HUDEP-2 (cell line): ENCODE measurements around the gene PXMP2.

Experiments used
- DNase-seq, 76 experiments: peaks; one replicate each; lab custom pipeline; 2025; ENCODE audit not compliant: unreplicated experiment in 76 of 76; lab: John Stamatoyannopoulos, UW

The PXMP2 gene

GRCh38 chr12:132687211-132688164, at the start of gene PXMP2, which contains the start of gene POLE:
TSS of gene PXMP2 (plus strand) at chr12:132687587. CDS start at chr12:132687671, 84 bp downstream.
TSS of gene POLE (minus strand) at chr12:132687342. CDS start at chr12:132687315, 27 bp downstream.
- peak in 74 of 76 experiments; percentile 44 to 97 (median 91) for DNase-seq

- no peak for DNase-seq
Observed at GRCh38 chr12:132637811-132638210, 49.6 kb upstream of the PXMP2 start.

- peak in 2 of 76 experiments; percentile 5 to 15 for DNase-seq
Observed at GRCh38 chr12:132638541-132639408, 48.6 kb upstream of the PXMP2 start.

- no peak for DNase-seq
Observed at GRCh38 chr12:132639956-132640520, 47.3 kb upstream of the PXMP2 start.

GRCh38 chr12:132640936-132641335, 46.5 kb upstream of the PXMP2 start:
- DNase-seq: no peak

- no peak for DNase-seq
Observed at GRCh38 chr12:132641811-132642650, 45.4 kb upstream of the PXMP2 start.

- no peak for DNase-seq
Observed at GRCh38 chr12:132642846-132643835, 44.2 kb upstream of the PXMP2 start.

- DNase-seq: no peak
Observed at GRCh38 chr12:132646850-132647249, 40.5 kb upstream of the PXMP2 start.

GRCh38 chr12:132647858-132648257, 39.5 kb upstream of the PXMP2 start:
- no peak for DNase-seq

GRCh38 chr12:132648616-132649225, 38.7 kb upstream of the PXMP2 start:
- no peak for DNase-seq

GRCh38 chr12:132649226-132649945, 38.0 kb upstream of the PXMP2 start:
- no peak for DNase-seq

GRCh38 chr12:132651444-132652100, 35.8 kb upstream of the PXMP2 start:
- DNase-seq: no peak

GRCh38 chr12:132653567-132654290, 33.7 kb upstream of the PXMP2 start:
- DNase-seq: no peak

GRCh38 chr12:132657004-132657727, 30.2 kb upstream of the PXMP2 start:
- no peak for DNase-seq

GRCh38 chr12:132658149-132658894, 29.1 kb upstream of the PXMP2 start:
- no peak for DNase-seq
